PC-3 (cell line): ENCODE measurements around the gene SMYD2. TPM values are rescaled to one million over a fixed set of nuclear protein-coding genes. Genes with fewer than 3 reads are reported as not detected.

Source experiments
- ATAC-seq: fragments of 200-7000 bp; cut with Tn5 transposase; 2 replicates; pipeline ENCODE4 v1.9.1; 2020; ENCODE audit warnings: mild to moderate bottlenecking, moderate library complexity
- BruUV-seq: library from RNA; stranded (reverse); fragments of 400-500 nt; replicated peaks from 2 replicates; lab custom pipeline; 2021; lab: Mats Ljungman, UMichigan
- CTCF ChIA-PET: fragments of 300-600 bp; sonication (Branson Sonifier 250); formaldehyde crosslinking; loops from one replicate; lab custom pipeline; 2022; ENCODE audit warnings: antibody characterized with exemption; lab: Charles Lee
- POLR2A ChIA-PET: fragments of 300-600 bp; sonication (Branson Sonifier 250); formaldehyde crosslinking; loops from one replicate; lab custom pipeline; 2022; ENCODE audit warnings: antibody characterized with exemption; ENCODE audit not compliant: unreplicated experiment; lab: Charles Lee
- DNase-seq: peaks from one replicate; pipeline ENCODE4 v3.0.0-alpha.2; 2015
- H2AFZ ChIP-seq: fragments of 300-600 bp; sonication (generic); 2 replicates; pipeline ENCODE4 v1.6.0; 2016; ENCODE audit warnings: antibody characterized with exemption, low read length
- H3F3A ChIP-seq: fragments of 300-600 bp; sonication (generic); one replicate; pipeline ENCODE4 v1.6.0; 2017; ENCODE audit warnings: antibody characterized with exemption, low read length, control low read depth, mild to moderate bottlenecking; ENCODE audit not compliant: unreplicated experiment
- H3K27ac ChIP-seq: fragments of 300-600 bp; sonication (generic); 2 replicates; pipeline ENCODE4 v1.5.1; 2016; ENCODE audit warnings: mild to moderate bottlenecking, low read length
- H3K27me3 ChIP-seq: fragments of 300-600 bp; sonication (generic); 2 replicates; pipeline ENCODE4 v1.6.1; 2016; ENCODE audit warnings: low read length, mixed read lengths
- H3K36me3 ChIP-seq: fragments of 300-600 bp; sonication (generic); 2 replicates; pipeline ENCODE4 v1.6.1; 2016; ENCODE audit warnings: low read depth, mixed run types, low read length, mixed read lengths
- H3K4me1 ChIP-seq: fragments of 300-600 bp; sonication (generic); 2 replicates; pipeline ENCODE4 v1.5.1; 2016; ENCODE audit warnings: low read length; ENCODE audit not compliant: insufficient read depth
- H3K4me2 ChIP-seq: fragments of 300-600 bp; sonication (generic); 2 replicates; pipeline ENCODE4 v1.6.0; 2016; ENCODE audit warnings: low read length
- H3K4me3 ChIP-seq: fragments of 300-600 bp; sonication (generic); 2 replicates; pipeline ENCODE4 v1.5.1; 2016; ENCODE audit warnings: mild to moderate bottlenecking, low read length, mixed read lengths
- H3K79me2 ChIP-seq: fragments of 300-600 bp; sonication (generic); 2 replicates; pipeline ENCODE4 v1.6.1; 2017; ENCODE audit warnings: low read length, mixed read lengths
- H3K9ac ChIP-seq: fragments of 300-600 bp; sonication (generic); 2 replicates; pipeline ENCODE4 v1.6.0; 2016; ENCODE audit warnings: mild to moderate bottlenecking, low read length
- H3K9me2 ChIP-seq: fragments of 300-600 bp; sonication (generic); replicated peaks from 2 replicates; pipeline ENCODE4 v1.6.1; 2016; ENCODE audit warnings: mixed run types, low read length, mixed read lengths
- H3K9me3 ChIP-seq: fragments of 300-600 bp; sonication (generic); 2 replicates; pipeline ENCODE4 v1.6.1; 2016; ENCODE audit warnings: low read length, mixed read lengths
- H4K20me1 ChIP-seq: fragments of 300-600 bp; sonication (generic); 2 replicates; pipeline ENCODE4 v1.6.1; 2016; ENCODE audit warnings: low read length, mixed read lengths
- EZH2 ChIP-seq: fragments of 300-600 bp; sonication (generic); IDR thresholded peaks from one replicate; pipeline ENCODE4 v1.6.1; 2017; ENCODE audit warnings: antibody characterized with exemption, mild to moderate bottlenecking, low read length; ENCODE audit not compliant: unreplicated experiment
- EZH2phosphoT487 ChIP-seq: fragments of 300-600 bp; sonication (generic); IDR thresholded peaks from 2 replicates; pipeline ENCODE4 v1.6.1; 2018; ENCODE audit warnings: mild to moderate bottlenecking, antibody characterized with exemption, low read length, borderline replicate concordance
- intact Hi-C: fragments of 100-400 bp; cut with micrococcal nuclease; formaldehyde crosslinking; loops from 2 replicates; pipeline ENCODE4 v1.9.0; 2023
- total RNA-seq: library from RNA; depleted of rRNA; stranded (reverse); fragments of >200 nt; gene quantifications from 2 replicates; pipeline ENCODE4 v1.2.3, GENCODE V29; 2014
- TF ChIP-seq, protein P1 (sequence below): fragments of 300-600 bp; sonication (generic); conservative IDR thresholded peaks from 2 replicates; pipeline ENCODE4 v1.5.1; 2017; ENCODE audit warnings: antibody characterized with exemption, low read depth, mild to moderate bottlenecking, low read length

The SMYD2 gene
- total RNA-seq, 1 experiment from 2014 or later = 124 TPM

DNA sequence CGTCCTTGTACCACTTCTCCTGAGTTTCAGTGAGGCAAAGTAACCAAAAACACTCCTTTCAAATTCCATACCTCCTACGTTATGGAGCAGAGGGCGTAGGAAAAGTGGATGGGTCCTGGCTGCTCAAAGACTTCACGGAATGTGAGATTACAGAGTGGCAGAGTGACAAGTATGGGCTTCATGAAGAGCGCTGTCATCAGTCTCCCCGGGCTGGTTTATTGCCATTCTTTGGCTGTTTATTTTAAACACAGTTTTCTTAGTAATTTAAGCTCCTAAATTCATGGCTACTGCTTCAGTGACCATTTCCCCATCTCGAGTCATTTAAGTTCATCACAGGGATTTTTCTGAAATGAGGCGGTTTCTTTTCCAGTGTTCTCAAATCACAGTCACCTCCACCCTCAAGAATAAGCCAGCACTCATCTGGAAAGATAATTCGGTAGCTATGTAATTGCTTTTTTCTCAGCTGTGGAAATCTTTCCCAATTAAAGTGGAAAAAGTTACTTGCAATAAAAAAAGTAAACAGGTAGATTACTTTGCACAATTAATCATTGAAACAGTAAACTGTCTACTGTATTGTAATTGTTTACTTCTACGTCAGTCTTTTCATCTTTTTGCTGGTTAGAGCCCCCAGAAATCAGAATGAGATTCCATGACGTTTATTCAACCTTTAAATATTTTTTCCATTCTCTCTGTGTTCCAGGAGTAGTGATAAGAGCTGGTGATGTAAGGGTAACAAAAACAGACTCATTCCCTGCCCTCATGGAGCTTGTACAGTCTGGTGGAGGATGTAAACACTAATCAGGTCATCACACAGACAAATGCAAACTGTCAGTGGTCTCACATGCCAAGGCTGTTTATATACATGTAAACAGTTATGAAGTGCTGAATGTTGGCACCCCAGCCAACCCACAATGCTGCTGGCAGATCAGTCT is 3.0 kb upstream of the SMYD2 start:
- TF ChIP-seq EZH2phosphoT487 (no peak), EZH2 (no peak)
- TF ChIP-seq, protein P1, sequence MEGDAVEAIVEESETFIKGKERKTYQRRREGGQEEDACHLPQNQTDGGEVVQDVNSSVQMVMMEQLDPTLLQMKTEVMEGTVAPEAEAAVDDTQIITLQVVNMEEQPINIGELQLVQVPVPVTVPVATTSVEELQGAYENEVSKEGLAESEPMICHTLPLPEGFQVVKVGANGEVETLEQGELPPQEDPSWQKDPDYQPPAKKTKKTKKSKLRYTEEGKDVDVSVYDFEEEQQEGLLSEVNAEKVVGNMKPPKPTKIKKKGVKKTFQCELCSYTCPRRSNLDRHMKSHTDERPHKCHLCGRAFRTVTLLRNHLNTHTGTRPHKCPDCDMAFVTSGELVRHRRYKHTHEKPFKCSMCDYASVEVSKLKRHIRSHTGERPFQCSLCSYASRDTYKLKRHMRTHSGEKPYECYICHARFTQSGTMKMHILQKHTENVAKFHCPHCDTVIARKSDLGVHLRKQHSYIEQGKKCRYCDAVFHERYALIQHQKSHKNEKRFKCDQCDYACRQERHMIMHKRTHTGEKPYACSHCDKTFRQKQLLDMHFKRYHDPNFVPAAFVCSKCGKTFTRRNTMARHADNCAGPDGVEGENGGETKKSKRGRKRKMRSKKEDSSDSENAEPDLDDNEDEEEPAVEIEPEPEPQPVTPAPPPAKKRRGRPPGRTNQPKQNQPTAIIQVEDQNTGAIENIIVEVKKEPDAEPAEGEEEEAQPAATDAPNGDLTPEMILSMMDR = no peak
- Histone ChIP-seq H3K4me3 (no peak overlapping the region), H3K27ac (no peak overlapping the region), H4K20me1 (no peaks in the 10 kb centered on the region), H3K27me3 (no peaks in the 10 kb centered on the region), H3F3A (peaks cover 6% of the 10 kb centered on the region), H3K36me3 (no peaks in the 10 kb centered on the region), H2AFZ (no peak overlapping the region), H3K79me2 (peaks cover 15% of the 10 kb centered on the region), H3K9me3 (no peaks in the 10 kb centered on the region), H3K4me2 (no peak overlapping the region), H3K4me1 (peaks cover 31% of the 10 kb centered on the region), H3K9ac (no peak overlapping the region), H3K9me2 (no peaks in the 10 kb centered on the region)
- ATAC-seq (no peak), DNase-seq (no peak)
- no TSS peak for BruUV-seq
- intact Hi-C loops = no loop called here
- ChIA-PET POLR2A (no interaction called here), CTCF (no interaction called here)

GRCh38 chr1:214280386-214281020 is 456 bp upstream of the SMYD2 start:
- 0 out of 2 replicates have a peak, but pooled peaks cover 2% of the 10 kb centered on the region for H4K20me1 ChIP-seq
- H2AFZ ChIP-seq = peak overlapping the region; percentile 97
- ChIA-PET CTCF (interaction anchor here (0.6 to 1.0 kb wide), 3 partner anchors 19 to 66 kb away, joined by 3 to 5 read pairs (median 5); no protein-coding TSS in a partner anchor), POLR2A (interaction anchor here (0.7 kb wide), 1 partner anchor 67 kb away, joined by 3 read pairs; no protein-coding TSS in a partner anchor)
- no peaks in the 10 kb centered on the region for H3K9me2 ChIP-seq
- H3K4me1 ChIP-seq = peaks cover 44% of the 10 kb centered on the region
- peak overlapping the region; percentile 98 for H3K4me2 ChIP-seq
- H3K79me2 ChIP-seq = peaks cover 40% of the 10 kb centered on the region
- peak overlapping the region; percentile 36 for H3K27ac ChIP-seq
- H3K9me3 ChIP-seq = no peaks in the 10 kb centered on the region
- peak overlapping the region; percentile 82 for H3K4me3 ChIP-seq
- intact Hi-C loops = no loop called here
- peak overlapping the region; percentile 64 for H3K9ac ChIP-seq
- TF ChIP-seq EZH2phosphoT487 (no peak), EZH2 (no peak)
- TF ChIP-seq, protein P1 = no peak
- BruUV-seq = TSS peak; percentile 66
- no peaks in the 10 kb centered on the region for H3K36me3 ChIP-seq
- H3K27me3 ChIP-seq = no peaks in the 10 kb centered on the region
- peaks cover 6% of the 10 kb centered on the region for H3F3A ChIP-seq
- ATAC-seq = peak; percentile 41
- DNase-seq = peak; percentile 59
